ENCODE results near the gene SRP9. TPM values are rescaled to one million over a fixed set of nuclear protein-coding genes. Genes with fewer than 3 reads are reported as not detected.
A peak's percentile ranks its signal among the peaks of the same experiment; 100 is the strongest.

Gene SRP9
- total RNA-seq, 1 donor from 2014 or later = 1,104 TPM

- no peaks in the 10 kb centered on the region for H3K36me3 ChIP-seq
- Mint-ChIP-seq H3K36me3 (no peaks in the 10 kb centered on the region), H3K27ac (no peak overlapping the region), H3K9me3 (no peaks in the 10 kb centered on the region), H3K27me3 (ENCODE audit: insufficient read depth, low read depth) (peaks cover 13% of the 10 kb centered on the region), H3K4me1 (peaks cover 18% of the 10 kb centered on the region), H3K4me3 (no peak overlapping the region)
- H4K20me1 ChIP-seq (ENCODE audit: low read depth) = peaks cover 3% of the 10 kb centered on the region
- H3K4me1 ChIP-seq = peaks cover 15% of the 10 kb centered on the region
- H3K9me3 ChIP-seq (ENCODE audit: low read depth) = no peaks in the 10 kb centered on the region
- no peak overlapping the region for H3K4me3 ChIP-seq
- no peak overlapping the region for H3K9ac ChIP-seq
- no peak overlapping the region for H2AFZ ChIP-seq (replicated peaks)
- no peak for DNase-seq (ENCODE audit: low spot score)
- no peak overlapping the region for H3K4me2 ChIP-seq
- H3F3A ChIP-seq (ENCODE audit: low read depth) = peaks cover 18% of the 10 kb centered on the region
- peaks cover 50% of the 10 kb centered on the region for H3K27me3 ChIP-seq
- H3K27ac ChIP-seq = no peak overlapping the region
- H3K79me2 ChIP-seq (ENCODE audit: low read depth) = no peaks in the 10 kb centered on the region
- TF ChIP-seq, protein P1, sequence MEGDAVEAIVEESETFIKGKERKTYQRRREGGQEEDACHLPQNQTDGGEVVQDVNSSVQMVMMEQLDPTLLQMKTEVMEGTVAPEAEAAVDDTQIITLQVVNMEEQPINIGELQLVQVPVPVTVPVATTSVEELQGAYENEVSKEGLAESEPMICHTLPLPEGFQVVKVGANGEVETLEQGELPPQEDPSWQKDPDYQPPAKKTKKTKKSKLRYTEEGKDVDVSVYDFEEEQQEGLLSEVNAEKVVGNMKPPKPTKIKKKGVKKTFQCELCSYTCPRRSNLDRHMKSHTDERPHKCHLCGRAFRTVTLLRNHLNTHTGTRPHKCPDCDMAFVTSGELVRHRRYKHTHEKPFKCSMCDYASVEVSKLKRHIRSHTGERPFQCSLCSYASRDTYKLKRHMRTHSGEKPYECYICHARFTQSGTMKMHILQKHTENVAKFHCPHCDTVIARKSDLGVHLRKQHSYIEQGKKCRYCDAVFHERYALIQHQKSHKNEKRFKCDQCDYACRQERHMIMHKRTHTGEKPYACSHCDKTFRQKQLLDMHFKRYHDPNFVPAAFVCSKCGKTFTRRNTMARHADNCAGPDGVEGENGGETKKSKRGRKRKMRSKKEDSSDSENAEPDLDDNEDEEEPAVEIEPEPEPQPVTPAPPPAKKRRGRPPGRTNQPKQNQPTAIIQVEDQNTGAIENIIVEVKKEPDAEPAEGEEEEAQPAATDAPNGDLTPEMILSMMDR (IDR thresholded peaks at IDR 0.05) = no peak
- TF ChIP-seq EZH2 (IDR thresholded peaks at IDR 0.05) (no peak), EZH2phosphoT487 (IDR thresholded peaks at IDR 0.05) (no peak)
Observed at GRCh38 chr1:225744745-225745144, 32.9 kb upstream of the SRP9 start.

GRCh38 chr1:225745273-225745672, 32.4 kb upstream of the SRP9 start:
- Mint-ChIP-seq H3K4me3 (no peak overlapping the region), H3K27me3 (ENCODE audit: insufficient read depth, low read depth) (peaks cover 13% of the 10 kb centered on the region), H3K4me1 (peaks cover 18% of the 10 kb centered on the region), H3K36me3 (no peaks in the 10 kb centered on the region), H3K9me3 (no peaks in the 10 kb centered on the region), H3K27ac (no peak overlapping the region)
- peaks cover 3% of the 10 kb centered on the region for H4K20me1 ChIP-seq (ENCODE audit: low read depth)
- no peaks in the 10 kb centered on the region for H3K36me3 ChIP-seq
- H3F3A ChIP-seq (ENCODE audit: low read depth) = peaks cover 18% of the 10 kb centered on the region
- H3K79me2 ChIP-seq (ENCODE audit: low read depth) = no peaks in the 10 kb centered on the region
- no peak overlapping the region for H3K27ac ChIP-seq
- TF ChIP-seq EZH2 (IDR thresholded peaks at IDR 0.05) = no peak
- TF ChIP-seq, protein P1 (IDR thresholded peaks at IDR 0.05) = no peak
- no peak for TF ChIP-seq EZH2phosphoT487 (IDR thresholded peaks at IDR 0.05)
- H3K9me3 ChIP-seq (ENCODE audit: low read depth) = no peaks in the 10 kb centered on the region
- no peak overlapping the region for H3K4me2 ChIP-seq
- no peak for DNase-seq (ENCODE audit: low spot score)
- no peak overlapping the region for H2AFZ ChIP-seq (replicated peaks)
- H3K4me3 ChIP-seq = no peak overlapping the region
- peaks cover 53% of the 10 kb centered on the region for H3K27me3 ChIP-seq
- no peak overlapping the region for H3K9ac ChIP-seq
- peaks cover 17% of the 10 kb centered on the region for H3K4me1 ChIP-seq

GRCh38 chr1:225746361-225747179, 31.1 kb upstream of the SRP9 start:
- Mint-ChIP-seq H3K27me3 (ENCODE audit: insufficient read depth, low read depth) (peaks cover 15% of the 10 kb centered on the region), H3K4me1 (peaks cover 18% of the 10 kb centered on the region), H3K27ac (no peak overlapping the region), H3K4me3 (no peak overlapping the region), H3K9me3 (no peaks in the 10 kb centered on the region), H3K36me3 (no peaks in the 10 kb centered on the region)
- Histone ChIP-seq H3K4me3 (peak overlapping the region; percentile 28), H3K27ac (peak overlapping the region; percentile 3), H3K9me3 (ENCODE audit: low read depth) (no peaks in the 10 kb centered on the region), H3K4me1 (peaks cover 28% of the 10 kb centered on the region), H3K4me2 (peak overlapping the region; percentile 75), H3K27me3 (peaks cover 66% of the 10 kb centered on the region), H4K20me1 (ENCODE audit: low read depth) (peaks cover 3% of the 10 kb centered on the region), H3K79me2 (ENCODE audit: low read depth) (no peaks in the 10 kb centered on the region), H3K36me3 (no peaks in the 10 kb centered on the region), H3F3A (ENCODE audit: low read depth) (peaks cover 18% of the 10 kb centered on the region), H2AFZ (replicated peaks) (no peak overlapping the region), H3K9ac (no peak overlapping the region)
- TF ChIP-seq EZH2phosphoT487 (IDR thresholded peaks at IDR 0.05) = no peak
- TF ChIP-seq, protein P1 (IDR thresholded peaks at IDR 0.05) = peak; percentile 16
- no peak for TF ChIP-seq EZH2 (IDR thresholded peaks at IDR 0.05)
- DNase-seq (ENCODE audit: low spot score) = peak; percentile 81
